Activated CD4-positive, alpha-beta T cell treated with anti-CD3 and anti-CD28 coated beads, Interleukin-10, Interleukin-2, amounts not matched to agents 100 ng/mL and 50 ng/mL, durations not matched to agents 16 hours and 8 hours (primary cell): Measurements from ENCODE around the gene OXLD1.
A peak's percentile ranks its signal among the peaks of the same experiment; 100 is the strongest.
"Not testable (repeated sequence)": the region's sequence is repeated elsewhere in the genome, so short reads cannot be mapped to it uniquely, and the experiment has no call there.

ENCODE experiments used
- DNase-seq: peaks from one replicate; pipeline ENCODE4 v3.0.0-alpha.2; 2020

Gene OXLD1

GRCh38 chr17:81648707-81649085, 17.7 kb downstream of the OXLD1 start:
- DNase-seq: no peak

DNA sequence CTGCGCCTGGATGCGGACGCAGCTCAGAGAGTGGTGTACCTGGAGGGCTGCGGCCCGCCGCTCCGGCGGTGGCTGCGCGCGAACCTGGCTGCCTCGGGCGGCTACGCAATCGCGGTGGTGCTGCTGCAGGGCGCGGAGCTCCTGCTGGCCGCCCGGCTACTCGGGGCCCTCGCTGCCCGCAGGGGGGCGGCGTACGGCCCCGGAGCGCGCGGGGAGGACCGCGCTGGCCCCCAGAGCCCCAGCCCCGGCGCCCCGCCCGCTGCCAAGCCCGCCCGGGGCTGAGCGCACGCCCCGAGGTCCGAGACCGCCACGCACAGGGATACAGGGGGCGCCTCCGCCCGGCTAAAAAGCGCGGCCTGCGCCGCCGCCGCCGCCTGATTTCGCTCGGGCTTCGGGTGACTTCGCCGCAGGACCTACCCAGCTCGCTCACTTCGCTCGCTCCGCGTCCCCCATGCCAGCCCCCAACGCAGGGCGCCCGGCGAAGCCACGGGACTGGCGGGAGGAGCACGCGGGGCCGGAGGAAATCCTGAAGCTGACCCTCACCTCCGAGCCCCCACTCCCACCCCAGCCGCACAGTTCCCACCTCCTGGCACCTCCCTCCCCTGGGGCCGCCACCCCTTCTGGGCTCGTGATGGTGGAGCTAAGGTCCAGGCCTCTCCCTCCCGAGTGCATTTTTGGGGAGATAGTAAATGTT, 18.2 kb downstream of the OXLD1 start:
- no peak for DNase-seq

GRCh38 chr17:81647640-81648012, 18.8 kb downstream of the OXLD1 start:
- no peak for DNase-seq

DNA sequence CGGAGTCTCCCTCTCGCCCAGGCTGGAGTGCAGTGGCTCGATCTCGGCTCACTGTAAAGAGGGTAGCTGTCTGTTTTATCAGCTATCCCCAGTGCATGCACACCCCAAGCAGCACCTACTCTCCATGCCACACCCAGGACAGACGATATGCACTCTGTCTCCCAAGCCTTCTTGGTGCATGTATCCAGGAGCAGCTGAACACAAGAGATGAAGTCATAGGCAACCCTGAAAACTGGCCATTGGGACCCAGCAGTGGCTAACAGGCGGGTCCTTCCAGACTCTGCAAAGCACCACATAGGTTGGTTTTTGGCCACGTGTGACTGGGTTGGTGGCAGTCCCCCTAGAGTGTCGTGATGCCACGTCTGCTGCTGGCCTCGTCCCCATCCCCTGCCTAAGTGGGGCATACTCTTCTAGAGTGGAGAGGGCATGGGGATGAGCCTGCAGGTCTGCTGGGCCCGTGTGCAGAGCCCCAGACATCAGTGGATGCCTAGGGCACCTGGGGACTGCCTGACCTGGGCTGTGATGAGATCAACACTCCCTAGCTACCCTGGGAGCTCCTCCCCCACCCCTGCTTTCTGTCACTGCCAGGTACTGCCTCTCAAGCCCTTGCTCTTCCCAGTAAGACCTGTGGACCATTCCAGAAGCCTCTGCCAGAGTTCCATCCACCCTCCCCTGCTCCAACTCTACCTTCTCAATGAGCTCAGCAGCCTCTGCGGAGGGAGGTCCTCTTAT, 19.4 kb downstream of the OXLD1 start:
- DNase-seq: no peak

DNA sequence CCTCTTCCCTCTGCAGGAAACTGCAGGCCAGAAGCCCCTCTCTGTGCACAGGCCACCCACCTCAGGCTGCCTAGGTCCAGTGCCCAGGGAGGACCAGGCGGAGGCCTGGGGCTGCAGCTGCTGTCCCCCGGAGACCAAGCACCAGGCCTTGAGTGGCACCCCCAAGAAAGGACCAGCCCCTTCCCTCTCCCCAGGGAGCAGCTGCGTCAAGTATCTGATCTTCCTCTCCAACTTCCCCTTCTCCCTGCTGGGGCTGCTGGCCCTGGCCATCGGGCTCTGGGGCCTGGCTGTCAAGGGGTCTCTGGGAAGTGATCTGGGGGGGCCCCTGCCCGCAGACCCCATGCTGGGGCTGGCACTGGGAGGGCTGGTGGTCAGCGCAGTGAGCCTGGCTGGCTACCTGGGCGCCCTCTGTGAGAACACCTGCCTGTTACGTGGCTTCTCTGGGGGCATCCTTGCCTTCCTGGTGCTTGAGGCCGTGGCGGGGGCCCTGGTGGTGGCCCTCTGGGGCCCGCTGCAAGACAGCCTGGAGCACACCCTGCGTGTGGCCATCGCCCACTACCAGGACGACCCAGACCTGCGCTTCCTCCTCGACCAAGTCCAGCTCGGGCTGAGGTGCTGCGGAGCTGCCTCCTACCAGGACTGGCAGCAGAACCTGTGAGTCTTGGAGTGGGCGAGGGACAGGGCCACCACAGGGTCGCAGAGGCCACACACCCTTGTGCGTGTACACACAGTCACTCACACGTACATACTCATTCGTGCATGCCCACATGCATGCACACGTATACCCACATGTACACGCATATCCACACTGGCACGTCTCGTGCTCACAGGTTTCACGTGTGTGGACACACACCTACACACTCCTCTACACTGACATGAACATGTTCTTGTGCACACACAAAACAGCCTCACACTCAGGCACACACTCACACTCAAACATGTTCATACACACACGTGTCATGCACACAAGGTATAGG, 21.1 kb downstream of the OXLD1 start:
- no peak for DNase-seq

GRCh38 chr17:81644496-81644895, 21.9 kb downstream of the OXLD1 start:
- DNase-seq: no peak

- DNase-seq: no peak
Observed at GRCh38 chr17:81641825-81642489, 24.4 kb downstream of the OXLD1 start.

- DNase-seq: no peak
Observed at GRCh38 chr17:81640011-81640410, 26.4 kb downstream of the OXLD1 start.

DNA sequence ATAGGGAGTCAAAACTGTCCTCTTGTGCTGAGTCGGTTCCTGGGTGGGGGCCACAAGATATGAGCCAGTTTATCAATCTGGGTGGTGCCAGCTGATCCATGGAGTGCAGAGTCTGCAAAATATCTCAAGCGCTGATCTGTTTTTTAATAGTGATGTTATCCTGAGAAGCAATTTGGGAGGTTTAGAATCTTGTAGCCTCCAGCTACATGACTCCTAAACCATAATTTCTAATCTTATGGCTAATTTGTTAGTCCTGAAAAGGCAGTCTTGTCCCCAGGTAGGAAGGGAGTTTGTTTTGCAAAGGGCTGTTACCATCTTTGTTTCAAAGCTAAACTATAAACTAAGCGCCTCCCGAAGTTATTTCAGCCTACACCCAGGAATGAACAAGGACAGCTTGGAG, 27.7 kb downstream of the OXLD1 start:
- no peak for DNase-seq

- DNase-seq: peak; percentile 90
Observed at GRCh38 chr17:81636505-81637288, 29.7 kb downstream of the OXLD1 start, which contains the start of the genes NPLOC4 and TSPAN10. Gene NPLOC4 (minus strand): TSS chr17:81637112. CDS start chr17:81636930, 182 bp downstream. Gene TSPAN10 (plus strand): TSS chr17:81637196. CDS start chr17:81642413, 5,217 bp downstream.

- peak; percentile 17 for DNase-seq
Observed at GRCh38 chr17:81635973-81636504, 30.4 kb downstream of the OXLD1 start.

DNA sequence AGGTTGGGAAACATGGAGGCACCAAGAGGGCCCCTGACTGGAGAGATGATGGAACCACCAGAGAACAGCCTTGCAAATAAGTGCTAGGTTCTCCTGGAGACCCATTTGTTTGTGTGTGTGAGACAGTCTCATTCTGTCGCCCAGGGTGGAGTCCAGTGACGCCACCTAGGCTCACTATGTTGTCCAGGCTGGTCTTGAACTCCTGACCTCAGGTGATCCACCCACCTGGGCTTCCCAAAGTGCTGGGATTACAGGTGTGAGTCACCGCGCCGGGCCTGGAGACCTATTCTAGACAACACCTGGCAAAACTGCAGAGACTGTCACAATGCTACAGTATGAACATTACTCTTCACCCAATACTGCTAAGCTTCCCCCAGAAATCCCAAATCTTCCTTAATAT, 31.0 kb downstream of the OXLD1 start:
- DNase-seq: no peak

DNA sequence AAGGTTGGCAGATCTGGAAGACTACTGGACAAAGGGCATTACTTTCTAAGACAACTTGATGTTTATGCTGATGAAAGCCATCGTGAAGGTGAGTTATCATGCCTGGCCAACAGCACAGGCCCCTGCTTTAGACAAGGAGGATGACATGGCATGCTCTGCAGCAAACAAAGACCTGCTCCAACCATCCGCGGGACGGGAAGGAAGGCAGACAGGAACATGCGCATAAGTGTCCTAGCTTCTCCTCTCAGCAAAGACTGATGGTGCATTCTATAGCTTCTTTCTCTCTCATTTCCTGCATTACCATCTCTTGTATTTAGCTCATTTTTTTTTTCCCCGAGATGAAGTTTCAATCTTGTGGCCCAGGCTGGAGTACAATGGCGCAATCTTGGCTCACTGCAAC, 34.9 kb downstream of the OXLD1 start:
- DNase-seq: no peak

DNA sequence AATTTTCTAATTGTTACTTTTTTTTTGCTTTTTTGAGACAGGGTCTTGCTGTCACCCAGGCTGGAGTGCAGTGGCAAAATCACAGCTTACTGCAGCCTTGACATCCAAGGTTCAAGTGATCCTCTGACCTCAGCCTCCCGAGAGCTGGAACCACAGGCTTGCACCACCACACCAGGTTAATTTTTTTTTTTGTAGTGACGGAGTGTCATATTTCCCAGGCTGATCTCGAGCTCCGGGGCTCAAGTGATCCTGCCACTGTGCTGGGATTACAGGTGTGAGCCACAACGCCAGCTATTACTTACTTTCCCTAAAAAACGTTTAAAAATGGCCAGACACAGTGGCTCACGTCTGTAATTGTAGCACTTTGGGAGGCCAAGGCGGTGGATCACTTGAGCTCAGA, 36.1 kb downstream of the OXLD1 start:
- DNase-seq: no peak

DNA sequence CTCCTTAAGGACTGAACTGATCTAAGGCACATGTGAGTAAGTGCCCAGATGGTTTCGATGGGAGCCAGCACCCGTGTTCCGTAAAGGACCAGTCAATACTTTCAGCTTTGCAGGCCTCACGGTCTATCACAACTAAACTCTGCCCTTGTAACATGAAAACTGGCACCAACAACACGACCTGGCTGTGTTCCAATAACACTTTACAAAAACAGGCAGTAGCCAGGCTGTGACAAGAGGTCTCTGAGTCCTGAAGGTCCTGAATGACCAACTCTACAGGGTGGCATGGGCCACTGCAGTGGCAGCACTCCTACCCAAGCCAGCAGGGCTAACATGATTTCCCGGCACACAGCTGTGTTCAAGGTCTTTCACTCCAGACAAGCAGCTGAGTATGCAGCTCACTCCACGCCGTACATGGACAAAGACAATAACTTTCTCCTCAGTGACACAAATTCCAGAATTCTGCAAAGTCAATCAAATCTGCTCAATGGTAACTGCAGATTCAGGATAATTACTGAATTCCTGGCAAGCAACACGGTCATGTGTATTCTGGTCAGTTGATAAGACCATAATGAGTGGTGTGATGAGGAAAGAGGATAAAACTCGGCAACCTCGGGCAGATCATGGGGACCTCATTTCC, 44.8 kb downstream of the OXLD1 start:
- no peak for DNase-seq

DNA sequence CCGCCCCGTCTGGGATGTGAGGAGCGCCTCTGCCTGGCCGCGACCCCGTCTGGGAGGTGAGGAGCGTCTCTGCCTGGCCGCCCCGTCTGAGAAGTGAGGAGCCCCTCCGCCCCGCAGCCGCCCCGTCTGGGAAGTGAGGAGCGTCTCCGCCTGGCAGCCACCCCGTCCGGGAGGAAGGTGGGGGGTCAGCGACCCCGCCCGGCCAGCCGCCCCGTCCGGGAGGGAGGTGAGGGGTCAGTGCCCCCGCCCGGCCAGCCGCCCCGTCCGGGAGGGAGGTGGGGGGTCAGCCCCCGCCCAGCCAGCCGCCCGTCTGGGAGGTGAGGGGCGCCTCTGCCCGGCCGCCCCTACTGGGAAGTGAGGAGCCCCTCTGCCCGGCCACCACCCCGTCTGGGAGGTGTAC, 48.1 kb downstream of the OXLD1 start:
- not testable (repeated sequence) for DNase-seq

DNA sequence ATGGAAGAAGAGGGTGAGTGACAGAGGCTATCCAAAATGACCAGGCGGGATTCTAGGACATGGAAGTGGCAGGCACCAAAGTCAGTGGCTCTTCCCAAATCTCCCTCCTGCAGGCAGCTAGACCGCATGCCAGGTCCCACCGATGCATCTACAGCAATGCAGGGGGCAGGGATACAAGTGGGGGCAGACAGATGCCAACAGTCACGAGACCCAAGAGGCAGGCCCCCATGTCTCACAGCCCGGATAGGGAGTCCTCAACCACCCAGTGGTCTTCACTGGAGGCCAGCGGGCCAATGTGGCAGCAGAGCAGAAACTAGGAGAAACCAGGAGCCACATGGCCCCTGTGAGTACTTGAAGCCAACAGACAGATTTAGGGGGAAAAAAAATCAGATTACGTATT, 49.5 kb downstream of the OXLD1 start:
- DNase-seq: no peak

- DNase-seq: peak; percentile 25
Observed at GRCh38 chr17:81615401-81615930, 50.9 kb downstream of the OXLD1 start.
